GM18909 (cell line): ENCODE results near the gene PLBD2.
"Not testable (repeated sequence)": the region's sequence is repeated elsewhere in the genome, so short reads cannot be mapped to it uniquely, and the experiment has no call there.

Experiments
- ATAC-seq: cut with Tn5 transposase; IDR thresholded peaks from one replicate; pipeline ENCODE4 v1.9.1; 2021; ENCODE audit warnings: mild to moderate bottlenecking; ENCODE audit not compliant: unreplicated experiment, poor library complexity

The PLBD2 gene

DNA sequence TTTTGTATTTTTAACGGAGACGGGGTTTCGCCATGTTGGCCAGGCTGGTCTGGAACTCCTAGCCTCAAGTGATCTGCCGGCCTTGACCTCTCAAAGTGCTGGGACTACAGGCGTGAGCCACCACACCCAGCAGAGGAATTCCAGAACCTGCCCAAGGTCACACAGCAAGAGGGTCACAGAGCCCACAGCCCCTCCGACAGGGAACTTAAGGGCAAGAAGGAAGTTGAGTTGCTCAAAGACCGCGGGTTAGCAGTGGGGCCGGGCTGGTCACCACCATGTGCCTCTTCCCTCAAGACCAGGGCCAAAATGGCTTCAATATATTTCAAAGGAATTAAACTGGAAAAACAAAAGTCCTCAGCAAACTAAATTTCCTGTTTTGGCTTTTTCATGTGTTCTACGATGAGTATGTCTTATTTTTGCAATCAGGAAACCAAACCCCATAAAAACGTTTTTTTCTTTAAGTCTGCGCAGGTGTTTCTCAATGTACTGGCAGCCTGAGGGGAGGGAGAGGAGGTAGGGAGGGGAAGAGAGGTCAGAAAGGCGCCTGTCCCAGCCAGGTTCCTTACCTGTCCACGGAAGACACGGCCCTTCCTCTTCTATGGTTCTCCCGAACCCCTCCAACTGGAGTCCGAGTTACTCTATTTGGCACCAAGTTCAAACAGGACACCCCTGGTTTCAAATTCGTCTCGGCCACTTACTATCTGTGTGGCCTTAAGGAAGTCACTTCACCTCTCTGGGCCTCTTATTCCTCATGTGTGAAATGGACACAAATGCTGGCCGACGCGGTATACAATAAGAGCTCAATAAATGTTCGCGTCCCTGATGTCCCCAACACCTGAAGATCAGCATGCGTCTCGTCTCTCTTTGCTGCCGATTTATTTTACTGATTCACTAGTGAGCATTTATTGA, 24.3 kb upstream of the PLBD2 start:
- peak; percentile 16 for ATAC-seq

GRCh38 chr12:113334786-113335539, 23.4 kb upstream of the PLBD2 start, which contains the start of gene SLC8B1:
Gene SLC8B1, minus strand, starts transcription at chr12:113335109. Its CDS starts 2,231 bp downstream, at chr12:113332878.
- ATAC-seq, result peak; percentile 88

- ATAC-seq, result no peak
Measured at GRCh38 chr12:113339540-113339939, 18.8 kb upstream of the PLBD2 start.

- no peak for ATAC-seq
Measured at GRCh38 chr12:113340061-113340460, 18.3 kb upstream of the PLBD2 start.

- no peak for ATAC-seq
Measured at GRCh38 chr12:113341535-113341934, 16.9 kb upstream of the PLBD2 start.

DNA sequence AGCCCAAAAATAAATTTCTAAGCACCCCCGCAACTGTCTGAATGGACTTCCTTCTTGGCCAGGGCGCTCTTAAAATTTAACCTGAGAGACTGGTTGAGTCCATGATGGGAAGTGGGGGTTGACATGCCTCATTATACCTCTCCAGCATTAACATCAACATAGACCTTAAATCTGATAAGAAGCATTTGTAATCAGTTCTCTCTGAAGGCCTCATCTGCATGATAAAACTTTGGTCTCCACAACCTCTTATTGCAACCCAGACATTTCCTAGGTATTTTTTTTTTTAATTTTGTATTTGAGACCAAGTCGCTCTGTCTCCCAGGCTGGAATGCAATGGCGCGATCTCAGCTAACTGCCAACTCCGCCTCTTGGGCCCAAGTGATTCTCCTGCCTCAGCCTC, 13.1 kb upstream of the PLBD2 start:
- no peak for ATAC-seq

DNA sequence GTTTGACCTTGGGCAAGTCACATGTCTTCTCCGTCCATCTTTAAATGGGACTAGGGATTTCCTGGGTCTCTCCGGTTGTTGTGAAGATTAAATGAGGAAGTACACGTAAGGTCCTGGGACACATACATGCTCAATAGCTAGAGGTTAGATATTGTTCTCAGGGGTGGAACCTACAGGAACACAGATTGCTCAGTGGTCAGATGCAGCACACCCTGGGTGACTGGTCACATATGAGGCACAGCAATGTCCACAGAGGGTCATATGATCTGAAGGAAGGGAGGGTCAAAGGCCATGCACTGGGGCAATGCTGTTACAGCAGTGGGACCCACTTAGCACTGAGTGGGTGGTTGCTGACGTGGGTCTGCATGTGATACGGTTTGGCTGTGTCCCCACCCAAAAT, 12.0 kb upstream of the PLBD2 start:
- ATAC-seq, result no peak

- ATAC-seq, result no peak
Measured at GRCh38 chr12:113347107-113347506, 11.3 kb upstream of the PLBD2 start.

GRCh38 chr12:113347892-113348291, 10.5 kb upstream of the PLBD2 start:
- no peak for ATAC-seq

DNA sequence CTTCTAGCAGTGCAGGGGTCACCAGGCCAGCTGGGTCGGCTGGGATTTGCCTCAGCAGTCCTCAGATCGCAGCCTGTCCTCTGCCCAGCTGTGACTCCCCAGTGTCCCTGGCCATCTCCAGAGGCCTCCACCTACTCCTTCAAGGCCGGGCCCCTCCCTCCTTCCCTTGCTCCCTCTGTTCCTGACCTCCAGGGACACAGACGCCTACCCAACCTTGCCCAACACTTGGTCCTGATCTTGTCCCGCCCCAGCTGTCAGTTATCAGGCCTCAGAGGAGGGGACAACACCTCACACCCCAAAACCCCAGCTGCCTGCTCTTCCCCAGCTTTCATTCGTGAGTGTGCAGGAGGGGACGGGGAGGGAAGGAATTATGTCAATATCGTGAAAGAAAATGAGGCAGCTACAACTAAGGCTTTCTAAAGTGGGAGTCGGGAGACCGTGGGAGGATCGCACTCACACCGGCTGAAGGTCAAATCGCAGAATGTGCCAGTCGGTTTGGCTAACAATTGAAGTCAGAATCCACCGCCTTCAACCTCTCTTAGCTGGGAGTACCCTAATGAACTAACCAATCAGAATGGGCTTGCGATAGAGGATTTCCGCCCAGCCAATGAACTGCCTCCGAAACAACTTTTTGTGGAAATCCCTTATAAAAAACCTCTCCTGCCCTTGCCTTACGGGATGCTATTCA, 9.4 kb upstream of the PLBD2 start:
- no peak for ATAC-seq

- no peak for ATAC-seq
Measured at GRCh38 chr12:113351089-113351488, 7.3 kb upstream of the PLBD2 start.

DNA sequence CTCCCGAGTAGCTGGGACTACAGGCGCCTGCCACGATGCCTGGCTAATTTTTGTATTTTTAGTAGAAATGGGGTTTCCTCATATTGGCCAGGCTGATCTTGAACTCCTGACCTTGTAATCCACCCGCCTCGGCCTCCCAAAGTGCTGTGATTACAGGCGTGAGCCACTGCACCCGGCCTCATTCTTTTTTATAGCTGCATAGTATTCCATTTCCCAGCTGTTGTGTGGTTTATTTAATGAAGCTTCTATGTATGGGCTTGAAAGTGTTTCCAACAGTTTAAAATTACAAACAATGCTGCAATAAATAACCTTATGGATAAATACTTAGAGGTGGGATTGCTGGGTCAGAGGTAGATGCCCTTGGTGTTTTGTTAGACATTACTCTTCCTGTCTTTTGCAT, 4.2 kb upstream of the PLBD2 start:
- not testable (repeated sequence) for ATAC-seq

DNA sequence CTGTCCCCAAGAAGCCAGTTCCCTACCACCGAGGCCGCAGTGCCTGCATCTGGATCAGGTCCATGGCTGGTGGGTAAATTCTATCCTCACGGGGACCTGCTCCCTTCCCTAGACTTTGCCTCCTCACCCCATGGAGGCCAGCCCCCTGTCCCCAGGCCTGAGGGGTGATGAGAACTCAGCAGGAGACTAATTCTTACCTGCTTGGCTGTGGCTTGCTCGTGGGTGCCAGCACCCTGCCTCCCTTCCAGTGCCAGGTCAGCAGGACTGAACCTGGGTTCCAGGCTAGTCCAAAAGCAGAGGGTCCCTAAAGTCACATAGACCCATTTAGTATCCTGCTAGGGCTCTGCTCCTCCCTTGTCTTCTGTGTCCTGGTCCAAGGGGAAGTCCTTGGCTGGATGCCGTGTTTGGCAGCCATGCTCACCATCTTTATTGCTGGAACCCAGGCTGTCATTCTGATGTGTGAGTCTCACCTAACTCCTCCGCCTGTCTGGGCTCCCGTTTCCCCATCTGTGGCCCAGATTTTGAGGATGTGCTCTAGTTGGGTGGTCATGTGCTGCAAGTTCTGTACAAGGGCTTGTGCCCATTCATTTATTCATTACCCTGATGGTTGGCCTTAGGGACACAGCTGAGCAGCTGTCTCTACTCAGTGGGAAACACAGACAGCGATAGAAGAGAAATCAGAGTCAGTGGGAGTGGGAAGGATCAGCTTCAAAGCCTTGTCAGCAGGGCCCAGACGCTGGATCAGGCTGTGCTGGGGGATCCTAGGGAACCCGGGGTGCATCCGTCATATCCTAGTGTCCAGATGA, 949 bp downstream of the PLBD2 start:
- no peak for ATAC-seq

- ATAC-seq, result no peak
Measured at GRCh38 chr12:113359939-113360748, 1.8 kb downstream of the PLBD2 start.

DNA sequence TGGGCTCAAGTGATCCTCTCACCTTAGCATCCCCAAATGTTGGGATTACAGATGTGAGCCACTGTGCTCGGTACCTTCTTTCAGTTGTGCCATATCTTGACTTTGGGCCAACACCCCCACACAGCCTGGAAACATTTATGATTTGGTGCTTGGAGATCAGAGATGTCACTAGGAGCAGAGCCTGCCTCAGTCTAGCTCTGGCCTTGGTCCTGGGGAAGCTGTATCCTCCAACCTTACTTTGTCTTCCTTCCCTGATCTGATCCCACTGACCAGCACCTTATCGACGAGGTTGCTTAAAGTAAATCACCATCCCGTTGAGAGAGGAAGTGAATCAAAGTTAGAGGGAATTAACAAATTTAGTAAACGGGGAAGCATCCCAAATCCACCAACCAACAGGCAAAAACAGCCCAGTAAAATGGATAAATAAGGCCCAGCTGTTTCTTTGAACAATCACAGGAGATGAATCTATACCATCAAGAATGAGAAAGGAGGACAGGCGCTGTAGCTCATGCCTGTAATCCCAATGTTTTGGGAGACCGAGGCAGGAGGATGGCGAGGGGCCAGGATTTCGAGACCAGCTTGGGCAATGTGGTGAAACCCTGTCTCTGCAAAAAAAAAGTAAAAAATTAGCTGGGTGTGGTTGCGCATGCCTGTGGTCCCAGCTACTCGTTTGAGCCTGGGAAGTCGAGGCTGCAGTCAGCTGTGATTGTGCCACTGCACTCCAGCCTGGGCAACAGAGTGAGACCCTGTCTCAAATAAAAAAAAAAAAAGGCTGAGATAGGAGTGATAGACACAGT, 3.4 kb downstream of the PLBD2 start:
- no peak for ATAC-seq

DNA sequence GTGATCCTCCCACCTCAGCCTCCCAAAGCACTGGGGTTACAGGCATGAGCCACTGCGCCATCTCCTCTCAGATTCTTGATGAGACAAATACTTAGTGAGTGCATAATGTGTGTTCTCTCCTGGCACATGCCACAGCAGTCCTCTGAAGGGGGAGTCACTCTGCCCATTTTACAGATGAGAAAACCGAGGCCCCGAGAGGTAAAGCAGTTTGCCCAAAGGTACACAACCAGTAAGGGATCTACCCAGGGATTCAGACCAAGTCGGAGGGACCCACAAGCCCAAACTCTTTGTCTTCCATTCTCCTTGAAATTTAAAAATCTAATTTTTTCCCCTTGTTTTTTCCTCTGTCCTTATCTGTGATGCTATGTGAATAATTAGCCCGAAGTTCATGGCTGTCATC, 6.3 kb downstream of the PLBD2 start:
- ATAC-seq, result no peak

DNA sequence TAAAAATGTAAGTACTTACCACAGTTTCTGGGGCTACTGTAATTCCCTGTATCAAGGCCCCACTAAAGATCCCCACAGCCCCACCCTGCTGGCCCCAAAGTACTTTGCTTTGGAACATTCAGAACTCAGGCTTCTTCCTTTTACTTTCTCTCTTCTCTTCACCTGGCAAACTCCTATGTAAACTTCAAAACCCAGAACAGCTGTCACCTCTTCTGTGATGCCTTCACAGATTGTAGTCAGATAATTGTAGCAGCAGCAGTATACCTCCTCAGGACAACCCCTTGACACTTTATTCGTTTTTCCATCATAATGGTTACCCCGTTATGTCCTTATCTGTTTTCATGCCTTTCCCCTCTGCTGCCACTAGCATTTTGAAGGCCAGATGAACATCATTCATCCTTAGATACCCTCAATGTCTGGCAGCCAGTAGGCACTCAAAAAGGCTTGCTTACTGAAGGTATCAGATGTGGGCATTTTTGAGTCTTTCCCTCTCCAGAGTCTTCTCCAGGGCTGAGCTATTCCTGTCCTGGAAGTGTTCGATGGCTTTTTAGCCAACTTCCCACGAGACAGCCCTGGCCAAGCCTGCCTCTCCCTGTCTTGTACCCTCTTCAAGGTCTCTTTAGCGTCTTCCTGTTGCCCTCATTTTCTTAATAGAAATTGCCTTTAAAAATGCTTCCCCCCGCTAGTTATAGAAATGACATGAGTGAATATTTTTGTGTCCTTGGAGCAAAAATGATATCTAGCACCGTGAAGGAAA, 7.4 kb downstream of the PLBD2 start:
- no peak for ATAC-seq

- ATAC-seq, result no peak
Measured at GRCh38 chr12:113366827-113367226, 8.4 kb downstream of the PLBD2 start.
